Measurements from ENCODE around the gene CPEB4. TPM values are rescaled to one million over a fixed set of nuclear protein-coding genes. Genes with fewer than 3 reads are reported as not detected.

CPEB4 gene
- total and polyA plus RNA-seq, 2 donors (not counting 1 experiment from before 2014, with no cell fraction given), result 8.4 to 26.0 TPM

DNA sequence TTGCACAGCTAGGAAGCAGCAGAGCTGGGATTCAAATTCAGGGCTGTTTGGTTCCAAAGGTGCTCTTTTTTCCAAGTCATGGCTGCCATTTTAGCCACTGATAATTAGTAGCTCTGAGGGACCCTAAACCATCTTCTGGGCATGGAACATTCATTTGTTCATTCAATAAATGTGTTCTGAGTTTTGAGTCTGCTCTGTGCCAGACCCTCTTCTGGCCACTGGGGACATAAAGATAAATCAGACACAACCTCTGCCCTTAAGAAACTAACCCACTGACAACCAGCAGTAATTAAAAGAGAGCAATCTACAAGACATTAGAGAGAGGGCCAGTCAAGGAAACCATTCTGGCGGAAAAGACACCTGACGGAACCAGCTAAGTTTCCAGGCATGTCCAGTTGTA, 2.0 kb upstream of the CPEB4 start:
- Histone ChIP-seq H3K4me3 (ENCODE audit: control extremely low read depth in 1 of 5, extremely low read depth in 1 of 5, insufficient read depth in 1 of 5, low read depth in 2 of 5, low read length in 4 of 5) (no peak overlapping the region), H3K4me2 (replicated peaks; ENCODE audit: low read depth, low read length, poor library complexity, severe bottlenecking) (no peak overlapping the region), H3K9me3 (ENCODE audit: control extremely low read depth in 1 of 3, control insufficient read depth in 2 of 3, insufficient read depth in 1 of 3, low read length in 2 of 3) (peaks cover 1 to 11% (median 8%) of the 10 kb centered on the region in 3 donors), H3K27me3 (replicated peaks in 1 of 4; ENCODE audit: control extremely low read depth in 1 of 4, control insufficient read depth in 3 of 4, insufficient read depth in 4 of 4, low read length in 3 of 4) (no peaks in the 10 kb centered on the region), H3K36me3 (replicated peaks in 1 of 2; ENCODE audit: control extremely low read depth in 1 of 2, control insufficient read depth in 1 of 2, extremely low read depth in 1 of 2, insufficient read depth in 2 of 2, low read length in 1 of 2) (no peaks in the 10 kb centered on the region), H3K79me2 (ENCODE audit: control insufficient read depth, insufficient read depth, low read length) (peaks cover 30% of the 10 kb centered on the region), H4K20me1 (ENCODE audit: control insufficient read depth, insufficient read depth, low read length, poor library complexity, severe bottlenecking) (peaks cover 5% of the 10 kb centered on the region), H3K4me1 (ENCODE audit: control insufficient read depth in 2 of 2, insufficient read depth in 2 of 2, low read length in 2 of 2) (peaks cover 51 to 56% of the 10 kb centered on the region in 2 donors), H2AFZ (ENCODE audit: insufficient read depth, low read depth, low read length, poor library complexity, severe bottlenecking) (no peak overlapping the region), H3K27ac (ENCODE audit: low read length in 2 of 2) (peak overlapping the region; percentile 28 to 70), H3K9ac (ENCODE audit: low read length) (no peak overlapping the region)
- POLR2A ChIA-PET, result interaction anchor here (2.4 kb wide), 1 partner anchor 103 kb away, joined by 5 read pairs; no protein-coding TSS in a partner anchor
- DNase-seq (no peak), ATAC-seq (ENCODE audit: low read depth) (no peak)
- Mint-ChIP-seq H3K4me1 (peaks cover 72% of the 10 kb centered on the region), H3K27ac (peak overlapping the region; percentile 84), H3K27me3 (no peaks in the 10 kb centered on the region), H3K4me3 (peak overlapping the region; percentile 33), H3K9me3 (ENCODE audit: insufficient read depth) (peaks cover 7% of the 10 kb centered on the region)
- TF ChIP-seq EZH2 (IDR thresholded peaks at IDR 0.05; ENCODE audit: borderline replicate concordance, insufficient read depth, low read depth, low read length, poor library complexity, severe bottlenecking), result no peak
- TF ChIP-seq, protein P1, sequence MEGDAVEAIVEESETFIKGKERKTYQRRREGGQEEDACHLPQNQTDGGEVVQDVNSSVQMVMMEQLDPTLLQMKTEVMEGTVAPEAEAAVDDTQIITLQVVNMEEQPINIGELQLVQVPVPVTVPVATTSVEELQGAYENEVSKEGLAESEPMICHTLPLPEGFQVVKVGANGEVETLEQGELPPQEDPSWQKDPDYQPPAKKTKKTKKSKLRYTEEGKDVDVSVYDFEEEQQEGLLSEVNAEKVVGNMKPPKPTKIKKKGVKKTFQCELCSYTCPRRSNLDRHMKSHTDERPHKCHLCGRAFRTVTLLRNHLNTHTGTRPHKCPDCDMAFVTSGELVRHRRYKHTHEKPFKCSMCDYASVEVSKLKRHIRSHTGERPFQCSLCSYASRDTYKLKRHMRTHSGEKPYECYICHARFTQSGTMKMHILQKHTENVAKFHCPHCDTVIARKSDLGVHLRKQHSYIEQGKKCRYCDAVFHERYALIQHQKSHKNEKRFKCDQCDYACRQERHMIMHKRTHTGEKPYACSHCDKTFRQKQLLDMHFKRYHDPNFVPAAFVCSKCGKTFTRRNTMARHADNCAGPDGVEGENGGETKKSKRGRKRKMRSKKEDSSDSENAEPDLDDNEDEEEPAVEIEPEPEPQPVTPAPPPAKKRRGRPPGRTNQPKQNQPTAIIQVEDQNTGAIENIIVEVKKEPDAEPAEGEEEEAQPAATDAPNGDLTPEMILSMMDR (IDR thresholded peaks at IDR 0.05), result no peak
- CTCF ChIA-PET, result interaction anchor here (0.9 to 5.1 kb wide), 16 partner anchors 10 to 268 kb away, joined by 3 to 60 read pairs (median 6); partner anchors contain the start of gene BOD1
- 100% methylated on average over 2 of the region's 2 CpGs for WGBS (ENCODE audit: insufficient coverage)
- intact Hi-C loops (cut with micrococcal nuclease), result loop anchor here (5.0 kb wide), 2 partner anchors 194 to 829 kb away; partner anchors contain the start of gene CREBRF

DNA sequence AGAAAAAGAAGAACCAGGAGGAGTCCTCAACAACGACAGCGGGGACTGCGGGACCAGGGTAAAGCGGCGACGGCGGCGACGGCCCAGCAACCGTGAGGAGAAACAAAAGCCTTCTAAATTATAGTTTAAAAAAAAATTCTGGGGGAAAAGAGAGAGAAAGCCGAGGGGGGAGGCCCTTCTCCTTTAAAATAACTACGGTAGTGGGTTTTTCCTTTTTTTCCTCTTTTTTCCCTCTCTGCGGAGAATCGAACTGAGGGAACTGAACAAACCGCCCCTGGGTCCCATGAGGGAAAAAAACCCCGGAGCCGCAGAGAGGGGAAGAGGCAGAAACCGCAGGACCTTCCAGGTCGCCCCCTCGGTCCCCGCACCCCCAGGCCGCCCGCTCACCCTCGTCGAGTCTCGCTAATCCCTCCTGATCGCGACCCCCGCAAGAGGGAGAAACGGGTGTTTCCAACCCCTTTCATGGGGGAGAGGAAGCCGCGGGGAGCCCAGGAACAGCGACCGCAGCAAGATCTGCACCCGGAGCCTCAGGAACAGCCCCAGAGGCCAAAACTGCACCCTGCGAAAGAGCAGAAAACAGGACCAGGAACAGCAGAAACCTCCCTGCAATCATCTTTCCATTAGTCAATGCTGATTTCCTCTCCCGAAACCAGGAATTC, 453 bp downstream of the CPEB4 start:
- peak overlapping the region; percentile 92 for H3K9ac ChIP-seq (ENCODE audit: low read length)
- Mint-ChIP-seq H3K27ac (peak overlapping the region; percentile 99), H3K4me1 (peaks cover 86% of the 10 kb centered on the region), H3K9me3 (ENCODE audit: insufficient read depth) (peaks cover 7% of the 10 kb centered on the region), H3K4me3 (peak overlapping the region; percentile 95), H3K27me3 (no peaks in the 10 kb centered on the region)
- ATAC-seq (ENCODE audit: low read depth), result no peak
- H4K20me1 ChIP-seq (ENCODE audit: control insufficient read depth, insufficient read depth, low read length, poor library complexity, severe bottlenecking), result peaks cover 5% of the 10 kb centered on the region
- no peaks in the 10 kb centered on the region for H3K27me3 ChIP-seq (replicated peaks in 1 of 4; ENCODE audit: control extremely low read depth in 1 of 4, control insufficient read depth in 3 of 4, insufficient read depth in 4 of 4, low read length in 3 of 4)
- ChIA-PET CTCF (interaction anchor here (0.7 to 5.1 kb wide), 12 partner anchors 17 to 595 kb away, joined by 3 to 60 read pairs (median 4); partner anchors contain the start of gene BOD1), POLR2A (interaction anchor here (1.0 to 2.0 kb wide), 9 partner anchors 24 to 272 kb away, joined by 3 to 11 read pairs (median 3); partner anchors contain the start of gene BOD1)
- peaks cover 1 to 11% (median 8%) of the 10 kb centered on the region in 3 donors for H3K9me3 ChIP-seq (ENCODE audit: control extremely low read depth in 1 of 3, control insufficient read depth in 2 of 3, insufficient read depth in 1 of 3, low read length in 2 of 3)
- WGBS (ENCODE audit: insufficient coverage), result 0% methylated on average over 27 of the region's 37 CpGs
- intact Hi-C loops (cut with micrococcal nuclease), result loop anchor here (1.0 to 5.0 kb wide), 7 partner anchors 30 to 831 kb away; partner anchors contain the start of genes BOD1 and CREBRF
- peak overlapping the region; percentile 18 to 92 for H3K27ac ChIP-seq (ENCODE audit: low read length in 2 of 2)
- H3K4me2 ChIP-seq (replicated peaks; ENCODE audit: low read depth, low read length, poor library complexity, severe bottlenecking), result peak overlapping the region; percentile 84
- peaks cover 52% of the 10 kb centered on the region for H3K79me2 ChIP-seq (ENCODE audit: control insufficient read depth, insufficient read depth, low read length)
- no peaks in the 10 kb centered on the region for H3K36me3 ChIP-seq (replicated peaks in 1 of 2; ENCODE audit: control extremely low read depth in 1 of 2, control insufficient read depth in 1 of 2, extremely low read depth in 1 of 2, insufficient read depth in 2 of 2, low read length in 1 of 2)
- H2AFZ ChIP-seq (ENCODE audit: insufficient read depth, low read depth, low read length, poor library complexity, severe bottlenecking), result peak overlapping the region; percentile 94
- peaks cover 58 to 66% of the 10 kb centered on the region in 2 donors for H3K4me1 ChIP-seq (ENCODE audit: control insufficient read depth in 2 of 2, insufficient read depth in 2 of 2, low read length in 2 of 2)
- TF ChIP-seq, protein P1 (IDR thresholded peaks at IDR 0.05), result no peak
- TF ChIP-seq EZH2 (IDR thresholded peaks at IDR 0.05; ENCODE audit: borderline replicate concordance, insufficient read depth, low read depth, low read length, poor library complexity, severe bottlenecking), result no peak
- DNase-seq, result peak; percentile 26
- H3K4me3 ChIP-seq (ENCODE audit: control extremely low read depth in 1 of 5, extremely low read depth in 1 of 5, insufficient read depth in 1 of 5, low read depth in 2 of 5, low read length in 4 of 5), result peak overlapping the region; percentile 75 to 96 (median 88)

Measured in B cell (primary cell).